WTC11 (cell line): ENCODE measurements around the gene NDUFS4.

ENCODE experiments used
- RELA ChIP-seq: sonication (generic); formaldehyde crosslinking; IDR thresholded peaks from 2 replicates; pipeline ENCODE4 v1.8.1; 2022; ENCODE audit warnings: missing genetic modification reagents, mild to moderate bottlenecking, borderline replicate concordance
- SP1 ChIP-seq: sonication (generic); formaldehyde crosslinking; conservative IDR thresholded peaks from 2 replicates; pipeline ENCODE4 v1.8.1; 2022; ENCODE audit warnings: missing genetic modification reagents
- TCF7 ChIP-seq: sonication (generic); formaldehyde crosslinking; IDR thresholded peaks from 2 replicates; pipeline ENCODE4 v1.8.0; 2022; ENCODE audit warnings: mild to moderate bottlenecking, low read depth, missing genetic modification reagents, moderate library complexity
- TEAD4 ChIP-seq: sonication (generic); formaldehyde crosslinking; IDR thresholded peaks from 2 replicates; pipeline ENCODE4 v1.8.0; 2022; ENCODE audit warnings: mild to moderate bottlenecking, missing genetic modification reagents
- TP53 ChIP-seq: sonication (generic); formaldehyde crosslinking; IDR thresholded peaks from 2 replicates; pipeline ENCODE4 v1.8.1; 2023; ENCODE audit warnings: mild to moderate bottlenecking, missing genetic modification reagents
- ZNF317 ChIP-seq: sonication (generic); formaldehyde crosslinking; IDR thresholded peaks from 2 replicates; pipeline ENCODE4 v1.8.1; 2023; ENCODE audit warnings: low read depth, mild to moderate bottlenecking, moderate library complexity, missing genetic modification reagents, borderline replicate concordance
- ZNF423 ChIP-seq: fragments of 250-450 bp; sonication (Bioruptor Pico); IDR thresholded peaks from 2 replicates; pipeline ENCODE4 v2.1.2; 2022; ENCODE audit warnings: mild to moderate bottlenecking, moderate library complexity
- TF ChIP-seq, protein P1 (sequence below): fragments of 250-450 bp; sonication (Bioruptor Pico); IDR thresholded peaks from 2 replicates; pipeline ENCODE4 v2.1.2; 2022; ENCODE audit warnings: mild to moderate bottlenecking, moderate library complexity
- TF ChIP-seq, protein P2 (sequence below): fragments of 200-600 bp; IDR thresholded peaks from 2 replicates; pipeline ENCODE4 v1.8.0; 2022; ENCODE audit warnings: antibody characterized with exemption
- TF ChIP-seq, protein P3 (sequence below): sonication (generic); formaldehyde crosslinking; IDR thresholded peaks from 2 replicates; pipeline ENCODE4 v1.8.1; 2022; ENCODE audit warnings: low read depth, missing genetic modification reagents, borderline replicate concordance
- TF ChIP-seq, protein P4 (sequence below): sonication (generic); formaldehyde crosslinking; conservative IDR thresholded peaks from 2 replicates; pipeline ENCODE4 v1.8.1; 2022; ENCODE audit warnings: mild to moderate bottlenecking, missing genetic modification reagents

DNA sequence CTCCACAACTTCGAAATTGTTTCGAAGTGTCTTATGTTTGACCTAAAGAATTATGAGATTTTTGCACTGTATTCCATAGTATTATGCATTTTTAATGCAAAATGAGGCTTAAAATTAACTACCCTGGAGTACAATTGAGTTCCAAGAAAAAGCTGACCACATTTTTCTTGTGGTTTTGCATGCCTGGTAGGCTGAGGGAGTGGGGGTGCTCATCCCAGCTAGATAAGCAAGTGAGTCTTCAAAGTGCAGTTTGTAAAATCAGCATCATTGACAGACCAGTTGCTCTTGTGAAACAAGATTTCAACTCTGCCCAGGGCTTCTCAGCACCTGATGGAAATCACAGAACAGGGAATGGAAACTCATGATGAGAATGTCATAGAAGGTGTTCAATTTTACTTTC, 17.0 kb upstream of the NDUFS4 start:
- TF ChIP-seq, protein P1, sequence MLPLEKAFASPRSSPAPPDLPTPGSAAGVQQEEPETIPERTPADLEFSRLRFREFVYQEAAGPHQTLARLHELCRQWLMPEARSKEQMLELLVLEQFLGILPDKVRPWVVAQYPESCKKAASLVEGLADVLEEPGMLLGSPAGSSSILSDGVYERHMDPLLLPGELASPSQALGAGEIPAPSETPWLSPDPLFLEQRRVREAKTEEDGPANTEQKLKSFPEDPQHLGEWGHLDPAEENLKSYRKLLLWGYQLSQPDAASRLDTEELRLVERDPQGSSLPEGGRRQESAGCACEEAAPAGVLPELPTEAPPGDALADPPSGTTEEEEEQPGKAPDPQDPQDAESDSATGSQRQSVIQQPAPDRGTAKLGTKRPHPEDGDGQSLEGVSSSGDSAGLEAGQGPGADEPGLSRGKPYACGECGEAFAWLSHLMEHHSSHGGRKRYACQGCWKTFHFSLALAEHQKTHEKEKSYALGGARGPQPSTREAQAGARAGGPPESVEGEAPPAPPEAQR (CRISPR knock-in tag) = no peak
- no peak for TF ChIP-seq TCF7 (CRISPR knock-in tag)
- TF ChIP-seq, protein P2, sequence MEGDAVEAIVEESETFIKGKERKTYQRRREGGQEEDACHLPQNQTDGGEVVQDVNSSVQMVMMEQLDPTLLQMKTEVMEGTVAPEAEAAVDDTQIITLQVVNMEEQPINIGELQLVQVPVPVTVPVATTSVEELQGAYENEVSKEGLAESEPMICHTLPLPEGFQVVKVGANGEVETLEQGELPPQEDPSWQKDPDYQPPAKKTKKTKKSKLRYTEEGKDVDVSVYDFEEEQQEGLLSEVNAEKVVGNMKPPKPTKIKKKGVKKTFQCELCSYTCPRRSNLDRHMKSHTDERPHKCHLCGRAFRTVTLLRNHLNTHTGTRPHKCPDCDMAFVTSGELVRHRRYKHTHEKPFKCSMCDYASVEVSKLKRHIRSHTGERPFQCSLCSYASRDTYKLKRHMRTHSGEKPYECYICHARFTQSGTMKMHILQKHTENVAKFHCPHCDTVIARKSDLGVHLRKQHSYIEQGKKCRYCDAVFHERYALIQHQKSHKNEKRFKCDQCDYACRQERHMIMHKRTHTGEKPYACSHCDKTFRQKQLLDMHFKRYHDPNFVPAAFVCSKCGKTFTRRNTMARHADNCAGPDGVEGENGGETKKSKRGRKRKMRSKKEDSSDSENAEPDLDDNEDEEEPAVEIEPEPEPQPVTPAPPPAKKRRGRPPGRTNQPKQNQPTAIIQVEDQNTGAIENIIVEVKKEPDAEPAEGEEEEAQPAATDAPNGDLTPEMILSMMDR = no peak
- no peak for TF ChIP-seq ZNF317 (CRISPR knock-in tag)
- TF ChIP-seq, protein P3, sequence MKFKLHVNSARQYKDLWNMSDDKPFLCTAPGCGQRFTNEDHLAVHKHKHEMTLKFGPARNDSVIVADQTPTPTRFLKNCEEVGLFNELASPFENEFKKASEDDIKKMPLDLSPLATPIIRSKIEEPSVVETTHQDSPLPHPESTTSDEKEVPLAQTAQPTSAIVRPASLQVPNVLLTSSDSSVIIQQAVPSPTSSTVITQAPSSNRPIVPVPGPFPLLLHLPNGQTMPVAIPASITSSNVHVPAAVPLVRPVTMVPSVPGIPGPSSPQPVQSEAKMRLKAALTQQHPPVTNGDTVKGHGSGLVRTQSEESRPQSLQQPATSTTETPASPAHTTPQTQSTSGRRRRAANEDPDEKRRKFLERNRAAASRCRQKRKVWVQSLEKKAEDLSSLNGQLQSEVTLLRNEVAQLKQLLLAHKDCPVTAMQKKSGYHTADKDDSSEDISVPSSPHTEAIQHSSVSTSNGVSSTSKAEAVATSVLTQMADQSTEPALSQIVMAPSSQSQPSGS = no peak
- TF ChIP-seq SP1 (CRISPR knock-in tag) = no peak
- TF ChIP-seq, protein P4, sequence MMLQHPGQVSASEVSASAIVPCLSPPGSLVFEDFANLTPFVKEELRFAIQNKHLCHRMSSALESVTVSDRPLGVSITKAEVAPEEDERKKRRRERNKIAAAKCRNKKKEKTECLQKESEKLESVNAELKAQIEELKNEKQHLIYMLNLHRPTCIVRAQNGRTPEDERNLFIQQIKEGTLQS (CRISPR knock-in tag) = no peak
- TF ChIP-seq TP53 (CRISPR knock-in tag) = no peak
- no peak for TF ChIP-seq RELA (CRISPR knock-in tag)
- TF ChIP-seq TEAD4 (CRISPR knock-in tag) = no peak
- TF ChIP-seq ZNF423 (CRISPR knock-in tag) = no peak
